Loucy (cell line): ENCODE results near the gene PNCK.

ENCODE experiments used
- H2AFZ ChIP-seq: fragments of 200-600 bp; sonication (generic); 2 replicates; pipeline ENCODE4 v1.6.0; 2016; ENCODE audit warnings: antibody characterized with exemption, mild to moderate bottlenecking, low read length, moderate library complexity
- H3F3A ChIP-seq: fragments of 200-600 bp; 2 replicates; pipeline ENCODE4 v1.6.0; 2016; ENCODE audit warnings: antibody characterized with exemption, low read depth, mild to moderate bottlenecking
- H3K27me3 ChIP-seq: fragments of 200-600 bp; sonication (generic); 2 replicates; pipeline ENCODE4 v1.6.1; 2014; ENCODE audit warnings: low read length, mild to moderate bottlenecking; ENCODE audit not compliant: insufficient read depth, poor library complexity, severe bottlenecking
- H3K36me3 ChIP-seq: fragments of 200-600 bp; sonication (generic); 2 replicates; pipeline ENCODE4 v1.6.1; 2016; ENCODE audit warnings: low read length; ENCODE audit not compliant: insufficient read depth
- H3K4me1 ChIP-seq: fragments of 200-600 bp; sonication (generic); 2 replicates; pipeline ENCODE4 v1.5.1; 2014; ENCODE audit warnings: low read length, mild to moderate bottlenecking; ENCODE audit not compliant: insufficient read depth, poor library complexity, severe bottlenecking
- H3K4me2 ChIP-seq: fragments of 200-600 bp; sonication (generic); 2 replicates; pipeline ENCODE4 v1.6.0; 2014; ENCODE audit warnings: antibody characterized with exemption, low read length, low read depth, mild to moderate bottlenecking; ENCODE audit not compliant: poor library complexity, severe bottlenecking
- H3K4me3 ChIP-seq: fragments of 200-600 bp; sonication (generic); 2 replicates; pipeline ENCODE4 v1.5.1; 2014; ENCODE audit warnings: low read length, mild to moderate bottlenecking, mixed read lengths; ENCODE audit not compliant: poor library complexity, severe bottlenecking
- H3K79me2 ChIP-seq: fragments of 200-600 bp; sonication (generic); 2 replicates; pipeline ENCODE4 v1.6.1; 2014; ENCODE audit warnings: low read length; ENCODE audit not compliant: insufficient read depth
- H3K9ac ChIP-seq: fragments of 200-600 bp; sonication (generic); 2 replicates; pipeline ENCODE4 v1.6.0; 2014; ENCODE audit warnings: mild to moderate bottlenecking, low read depth, low read length, moderate library complexity; ENCODE audit not compliant: poor library complexity, severe bottlenecking
- H3K9me2 ChIP-seq: fragments of 200-600 bp; sonication (generic); replicated peaks from 2 replicates; pipeline ENCODE4 v1.6.1; 2016; ENCODE audit warnings: low read depth, low read length, mixed read lengths
- H3K9me3 ChIP-seq: fragments of 200-600 bp; sonication (generic); 2 replicates; pipeline ENCODE4 v1.6.1; 2014; ENCODE audit warnings: mild to moderate bottlenecking, antibody characterized with exemption, low read length, low read depth; ENCODE audit not compliant: insufficient read depth
- H4K20me1 ChIP-seq: fragments of 200-600 bp; sonication (generic); 2 replicates; pipeline ENCODE4 v1.6.0; 2014; ENCODE audit warnings: antibody characterized with exemption, low read length, mild to moderate bottlenecking; ENCODE audit not compliant: insufficient read depth, poor library complexity, severe bottlenecking
- EZH2phosphoT487 ChIP-seq: fragments of 200-600 bp; IDR thresholded peaks from 2 replicates; pipeline ENCODE4 v1.6.1; 2018; ENCODE audit warnings: antibody characterized with exemption, mild to moderate bottlenecking, moderate library complexity, borderline replicate concordance
- TF ChIP-seq, protein P1 (sequence below): fragments of 200-600 bp; sonication (generic); conservative IDR thresholded peaks from 2 replicates; pipeline ENCODE4 v1.5.1; 2014; ENCODE audit warnings: mild to moderate bottlenecking, antibody characterized with exemption, low read length

PNCK gene

DNA sequence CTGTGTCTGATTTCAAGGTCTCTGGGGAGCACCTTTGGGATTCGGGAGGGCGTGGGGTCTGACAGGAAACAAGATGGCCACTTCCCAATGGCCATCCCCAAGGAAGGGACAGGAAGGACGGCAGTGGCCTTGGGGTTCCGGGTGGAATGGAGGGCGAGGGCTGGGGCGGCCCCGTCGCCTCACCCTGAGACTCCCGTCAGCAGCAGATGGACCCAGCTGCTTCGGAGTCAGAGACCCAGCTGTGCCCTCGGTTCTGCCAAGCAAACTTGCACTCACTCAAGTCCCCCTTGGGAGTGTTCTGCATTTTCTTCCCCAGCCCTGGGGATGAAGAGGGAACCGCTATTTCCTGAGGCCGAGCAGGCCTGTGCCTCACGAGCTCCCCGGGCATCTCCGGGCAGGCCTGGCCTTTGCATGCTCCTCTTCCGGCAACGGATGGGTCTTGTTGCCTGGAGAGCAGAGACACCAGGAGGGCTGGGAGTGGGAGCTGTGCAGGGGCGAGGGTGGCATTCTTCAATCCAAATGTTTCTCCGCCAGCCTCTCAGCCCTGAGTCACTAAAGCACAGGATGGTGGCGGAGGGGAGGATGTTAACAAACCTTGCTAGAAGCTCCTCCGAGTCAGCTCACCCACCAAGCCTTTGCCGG is 33.4 kb downstream of the PNCK start:
- peaks cover 7% of the 10 kb centered on the region for H3K27me3 ChIP-seq
- H3K4me1 ChIP-seq = no peaks in the 10 kb centered on the region
- no peaks in the 10 kb centered on the region for H3K9me3 ChIP-seq

DNA sequence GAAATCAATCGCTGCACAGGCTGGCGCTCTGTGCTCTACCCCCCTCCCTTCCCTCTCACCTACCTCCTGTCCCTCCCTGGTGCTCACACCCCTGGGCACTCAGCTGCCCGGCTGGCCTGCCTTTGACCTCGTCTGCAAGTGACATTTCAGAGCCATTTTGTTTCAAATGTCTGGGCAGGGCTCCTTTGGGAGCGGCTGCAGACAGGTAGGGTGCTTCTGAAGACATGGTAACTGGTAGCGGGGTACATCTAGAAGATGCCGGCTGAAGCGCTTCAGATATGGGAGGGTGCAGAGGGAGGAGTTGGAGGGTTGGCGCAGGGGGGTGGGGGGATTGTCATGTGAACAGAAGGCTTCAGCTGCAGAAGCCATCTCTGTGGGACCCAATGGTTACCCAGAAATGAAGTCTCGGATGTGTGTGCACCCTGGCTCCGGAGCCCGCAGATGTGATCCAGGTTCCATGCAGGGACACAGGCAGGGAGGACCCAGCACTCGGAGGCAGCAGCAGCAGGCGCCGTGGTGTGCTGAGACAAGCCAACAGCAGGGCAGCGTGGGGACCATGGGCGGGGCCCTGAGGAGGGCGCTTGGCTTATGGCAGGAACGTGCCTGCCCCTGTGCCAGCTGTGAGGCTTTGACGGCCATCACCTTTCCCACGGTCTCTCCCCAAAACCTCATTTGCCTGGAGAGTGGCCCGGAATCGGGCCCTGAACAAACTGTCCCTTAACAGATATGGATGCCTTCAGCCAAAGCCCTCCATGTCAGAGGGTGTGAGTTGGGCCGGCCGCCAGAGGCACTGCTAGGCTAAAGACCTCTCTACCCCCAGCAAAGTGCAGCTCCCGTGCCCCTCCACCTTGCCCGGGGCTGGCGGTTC is 34.2 kb downstream of the PNCK start:
- Histone ChIP-seq H3K4me2 (no peak overlapping the region), H2AFZ (no peak overlapping the region), H3F3A (no peaks in the 10 kb centered on the region), H3K4me1 (no peaks in the 10 kb centered on the region), H4K20me1 (no peaks in the 10 kb centered on the region), H3K9me3 (no peaks in the 10 kb centered on the region), H3K9ac (no peak overlapping the region), H3K79me2 (no peaks in the 10 kb centered on the region), H3K9me2 (no peaks in the 10 kb centered on the region), H3K27me3 (peaks cover 7% of the 10 kb centered on the region), H3K4me3 (no peak overlapping the region), H3K36me3 (no peaks in the 10 kb centered on the region)
- no peak for TF ChIP-seq EZH2phosphoT487
- TF ChIP-seq, protein P1, sequence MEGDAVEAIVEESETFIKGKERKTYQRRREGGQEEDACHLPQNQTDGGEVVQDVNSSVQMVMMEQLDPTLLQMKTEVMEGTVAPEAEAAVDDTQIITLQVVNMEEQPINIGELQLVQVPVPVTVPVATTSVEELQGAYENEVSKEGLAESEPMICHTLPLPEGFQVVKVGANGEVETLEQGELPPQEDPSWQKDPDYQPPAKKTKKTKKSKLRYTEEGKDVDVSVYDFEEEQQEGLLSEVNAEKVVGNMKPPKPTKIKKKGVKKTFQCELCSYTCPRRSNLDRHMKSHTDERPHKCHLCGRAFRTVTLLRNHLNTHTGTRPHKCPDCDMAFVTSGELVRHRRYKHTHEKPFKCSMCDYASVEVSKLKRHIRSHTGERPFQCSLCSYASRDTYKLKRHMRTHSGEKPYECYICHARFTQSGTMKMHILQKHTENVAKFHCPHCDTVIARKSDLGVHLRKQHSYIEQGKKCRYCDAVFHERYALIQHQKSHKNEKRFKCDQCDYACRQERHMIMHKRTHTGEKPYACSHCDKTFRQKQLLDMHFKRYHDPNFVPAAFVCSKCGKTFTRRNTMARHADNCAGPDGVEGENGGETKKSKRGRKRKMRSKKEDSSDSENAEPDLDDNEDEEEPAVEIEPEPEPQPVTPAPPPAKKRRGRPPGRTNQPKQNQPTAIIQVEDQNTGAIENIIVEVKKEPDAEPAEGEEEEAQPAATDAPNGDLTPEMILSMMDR = no peak

More for the DNA sequence above, 33.4 kb downstream of the PNCK start:
- no peak overlapping the region for H3K9ac ChIP-seq
- no peaks in the 10 kb centered on the region for H4K20me1 ChIP-seq
- no peaks in the 10 kb centered on the region for H3K79me2 ChIP-seq
- no peak overlapping the region for H3K4me2 ChIP-seq
- H2AFZ ChIP-seq = no peak overlapping the region
- H3K9me2 ChIP-seq = no peaks in the 10 kb centered on the region
- no peaks in the 10 kb centered on the region for H3K36me3 ChIP-seq
- no peaks in the 10 kb centered on the region for H3F3A ChIP-seq
- no peak for TF ChIP-seq EZH2phosphoT487
- TF ChIP-seq, protein P1 = no peak
- no peak overlapping the region for H3K4me3 ChIP-seq

DNA sequence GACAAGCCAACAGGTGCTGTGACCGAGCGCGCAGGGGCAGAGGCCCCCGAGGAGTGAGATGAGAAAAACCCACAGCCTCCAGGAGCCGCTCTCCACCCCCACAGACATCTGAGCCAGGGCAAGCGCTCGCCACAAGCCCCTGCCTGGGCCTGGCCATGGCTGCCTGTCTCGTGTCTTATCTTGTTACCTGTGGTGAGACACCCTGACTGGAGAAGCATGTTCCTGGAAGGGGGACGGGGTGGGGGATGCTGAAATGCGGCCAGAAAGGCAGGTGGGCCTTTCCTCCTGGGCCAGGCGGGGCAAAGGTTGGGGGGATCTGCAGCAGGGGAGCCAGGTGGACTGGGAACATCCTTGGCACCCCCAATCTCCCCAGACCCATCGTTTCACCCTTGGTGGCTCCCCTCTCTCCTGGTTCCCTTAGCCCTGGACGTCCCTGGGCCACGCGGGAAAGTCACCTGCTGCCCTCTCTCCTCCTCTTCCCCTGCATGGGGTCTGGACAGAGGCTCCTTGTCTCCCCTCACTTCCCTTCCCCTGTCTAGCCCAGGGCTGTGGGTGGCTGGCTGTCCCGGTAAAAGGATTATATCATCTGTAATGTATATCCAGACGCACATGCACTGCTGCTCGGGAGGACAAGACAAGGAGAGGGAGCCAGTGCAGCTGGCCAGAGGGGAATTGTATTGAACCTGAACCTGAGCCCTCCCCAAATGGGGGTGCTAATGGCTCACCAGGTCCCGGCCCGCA is 35.0 kb downstream of the PNCK start:
- no peaks in the 10 kb centered on the region for H3K9me2 ChIP-seq
- no peak overlapping the region for H3K4me3 ChIP-seq
- no peak overlapping the region for H3K9ac ChIP-seq
- H3K79me2 ChIP-seq = no peaks in the 10 kb centered on the region
- no peak overlapping the region for H3K4me2 ChIP-seq
- no peaks in the 10 kb centered on the region for H3K36me3 ChIP-seq
- TF ChIP-seq, protein P1 = no peak
- no peak for TF ChIP-seq EZH2phosphoT487
- H3F3A ChIP-seq = no peaks in the 10 kb centered on the region
- H2AFZ ChIP-seq = no peak overlapping the region
- H3K4me1 ChIP-seq = no peaks in the 10 kb centered on the region
- H3K27me3 ChIP-seq = peaks cover 5% of the 10 kb centered on the region
- no peaks in the 10 kb centered on the region for H4K20me1 ChIP-seq
- H3K9me3 ChIP-seq = no peaks in the 10 kb centered on the region
